CD14-positive monocyte (primary cell): ENCODE results near the gene UBE2G1. TPM values are rescaled to one million over a fixed set of nuclear protein-coding genes. Genes with fewer than 3 reads are reported as not detected.

ENCODE experiments used
- DNase-seq, 3 donors: peaks; one replicate each; pipeline ENCODE4 v3.0.0-alpha.2; 2011 to 2022
- H2AFZ ChIP-seq: 2 replicates; pipeline ENCODE4 v1.6.0; 2012; ENCODE audit warnings: mild to moderate bottlenecking, low read depth, low read length, inconsistent platforms; ENCODE audit not compliant: insufficient read depth, poor library complexity, severe bottlenecking
- H3K27ac ChIP-seq, 2 donors: 1 replicate in 1 of 2; 2 replicates in 1 of 2; pipeline ENCODE4 v1.5.1; 2012 to 2013; ENCODE audit warnings: low read length in 2 of 2, control low read depth in 1 of 2, inconsistent platforms in 1 of 2, low read depth in 1 of 2, mild to moderate bottlenecking in 1 of 2
- H3K27me3 ChIP-seq, 2 donors: one replicate each; pipeline versions ENCODE4 v1.6.0 to v1.6.1; 2011 to 2013; ENCODE audit warnings: low read length in 2 of 2; ENCODE audit not compliant: control insufficient read depth in 2 of 2, insufficient read depth in 2 of 2
- H3K36me3 ChIP-seq, 2 donors: replicated peaks in 1 of 2; 1 replicate in 1 of 2; 2 replicates in 1 of 2; pipeline versions ENCODE4 v1.5.1 to v1.6.1; 2012 to 2013; ENCODE audit warnings: low read length in 2 of 2, control low read depth in 1 of 2, inconsistent platforms in 1 of 2, mild to moderate bottlenecking in 1 of 2; ENCODE audit not compliant: insufficient read depth in 2 of 2, control insufficient read depth in 1 of 2
- H3K4me1 ChIP-seq, 2 donors: 1 replicate in 1 of 2; 2 replicates in 1 of 2; pipeline versions ENCODE4 v1.5.1 to v1.6.1; 2012 to 2013; ENCODE audit warnings: low read length in 2 of 2, control low read depth in 1 of 2, inconsistent platforms in 1 of 2, mild to moderate bottlenecking in 1 of 2, moderate library complexity in 1 of 2; ENCODE audit not compliant: insufficient read depth in 2 of 2, control insufficient read depth in 1 of 2
- H3K4me2 ChIP-seq: replicated peaks from 2 replicates; pipeline ENCODE3; 2012; ENCODE audit warnings: low read length, moderate library complexity, mild to moderate bottlenecking; ENCODE audit not compliant: poor library complexity, severe bottlenecking; ENCODE audit errors: extremely low read depth
- H3K4me3 ChIP-seq, 3 experiments: fragments of 200-600 bp in 1 of 3; sonication (generic) in 1 of 3; replicated peaks in 1 of 3; 1 replicate in 2 of 3; 2 replicates in 1 of 3; pipeline ENCODE4 v1.5.1; 2011 to 2013; ENCODE audit warnings: low read length in 3 of 3, mild to moderate bottlenecking in 3 of 3, control low read depth in 2 of 3, low read depth in 2 of 3, inconsistent platforms in 1 of 3, moderate library complexity in 1 of 3
- H3K79me2 ChIP-seq: 2 replicates; pipeline ENCODE4 v1.6.0; 2012; ENCODE audit warnings: mild to moderate bottlenecking, control low read depth, inconsistent platforms, low read length, moderate library complexity; ENCODE audit not compliant: insufficient read depth
- H3K9ac ChIP-seq: 2 replicates; pipeline ENCODE4 v1.6.0; 2017; ENCODE audit warnings: low read length, mild to moderate bottlenecking; ENCODE audit not compliant: insufficient read depth, poor library complexity, severe bottlenecking
- H3K9me3 ChIP-seq, 2 donors: replicated peaks in 1 of 2; 1 replicate in 1 of 2; 2 replicates in 1 of 2; pipeline versions ENCODE4 v1.5.1 to v1.6.1; 2012 to 2013; ENCODE audit warnings: low read length in 2 of 2, control low read depth in 1 of 2; ENCODE audit not compliant: control insufficient read depth in 1 of 2, insufficient read depth in 1 of 2
- H4K20me1 ChIP-seq: 2 replicates; pipeline ENCODE4 v1.6.0; 2012; ENCODE audit warnings: mild to moderate bottlenecking, low read length, control low read depth, moderate library complexity; ENCODE audit not compliant: insufficient read depth
- H3K27ac Mint-ChIP-seq, 7 donors: one replicate each; pipeline ENCODE4 v1.8.0; 2020; ENCODE audit warnings: mild to moderate bottlenecking in 7 of 7, mixed read lengths in 7 of 7, moderate library complexity in 6 of 7, inconsistent platforms in 2 of 7
- H3K27me3 Mint-ChIP-seq, 3 donors: one replicate each; pipeline ENCODE4 v1.8.0; 2021 to 2022; ENCODE audit warnings: low read depth in 3 of 3, mild to moderate bottlenecking in 3 of 3, mixed read lengths in 3 of 3, moderate library complexity in 3 of 3, inconsistent platforms in 1 of 3
- H3K36me3 Mint-ChIP-seq, 2 donors: one replicate each; pipeline ENCODE4 v1.8.0; 2020; ENCODE audit warnings: mixed read lengths in 2 of 2, inconsistent platforms in 1 of 2, mild to moderate bottlenecking in 1 of 2
- H3K4me1 Mint-ChIP-seq: one replicate; pipeline ENCODE4 v1.8.0; 2020; ENCODE audit warnings: mild to moderate bottlenecking, mixed read lengths
- H3K4me3 Mint-ChIP-seq, 2 donors: one replicate each; pipeline ENCODE4 v1.8.0; 2020; ENCODE audit warnings: mild to moderate bottlenecking in 2 of 2, mixed read lengths in 2 of 2, moderate library complexity in 1 of 2
- H3K9me3 Mint-ChIP-seq, 7 donors: one replicate each; pipeline ENCODE4 v1.8.0; 2020 to 2022; ENCODE audit warnings: mixed read lengths in 7 of 7, mild to moderate bottlenecking in 6 of 7, moderate library complexity in 6 of 7, inconsistent platforms in 2 of 7
- CTCF ChIP-seq: fragments of 200-600 bp; IDR thresholded peaks from one replicate; pipeline ENCODE4 v1.8.0; 2022; ENCODE audit warnings: antibody characterized with exemption, mild to moderate bottlenecking
- WGBS: methylation state at CpG from one replicate; pipeline ENCODE4 v1.1.5; 2013; ENCODE audit warnings: missing lambda C conversion rate; ENCODE audit not compliant: insufficient coverage; 5-methylcytosine and 5-hydroxymethylcytosine counted together
- intact Hi-C, 2 donors: fragments of 100-400 bp; cut with micrococcal nuclease; formaldehyde crosslinking; loops; one replicate each; pipeline versions ENCODE4 v1.15.0 to v1.15.1; 2023
- polyA plus RNA-seq, 3 donors: library from polyadenylated mRNA; depleted of rRNA in 1 of 3; unstranded in 2 of 3; stranded (reverse) in 1 of 3; fragments of 300-500 nt in 2 of 3; fragments of >200 nt in 1 of 3; fragmentation: Illumina TruSeq in 2 of 3; gene quantifications; 1 replicate in 2 of 3; 2 replicates in 1 of 3; pipeline ENCODE4 v1.2.3, GENCODE V29; 2012 to 2021

The UBE2G1 gene
- polyA plus RNA-seq, 3 donors = 18.3 to 41.4 (median 29.3) TPM

- Mint-ChIP-seq H3K9me3 (no peaks in the 10 kb centered on the region), H3K36me3 (peaks cover 52 to 71% of the 10 kb centered on the region in 2 donors), H3K4me3 (no peak overlapping the region), H3K27me3 (no peaks in the 10 kb centered on the region), H3K27ac (no peak overlapping the region), H3K4me1 (no peaks in the 10 kb centered on the region)
- Histone ChIP-seq H3K27ac (no peak overlapping the region), H4K20me1 (peaks cover 96% of the 10 kb centered on the region), H3K27me3 (no peaks in the 10 kb centered on the region), H3K9me3 (no peaks in the 10 kb centered on the region), H2AFZ (no peak overlapping the region), H3K79me2 (peaks cover 37% of the 10 kb centered on the region), H3K4me2 (no peak overlapping the region), H3K4me3 (no peak overlapping the region), H3K4me1 (no peaks in the 10 kb centered on the region), H3K9ac (no peak overlapping the region), H3K36me3 (peaks cover 45 to 85% of the 10 kb centered on the region in 2 donors)
- no peak for DNase-seq
- 99% methylated on average over 11 of the region's 11 CpGs for WGBS
- no peak for TF ChIP-seq CTCF
- intact Hi-C loops = no loop called here
Observed at GRCh38 chr17:4241535-4241934, 124.9 kb downstream of the UBE2G1 start.

- no peak overlapping the region for H3K27ac ChIP-seq
- TF ChIP-seq CTCF = no peak
- H3K4me1 Mint-ChIP-seq = peaks cover 2% of the 10 kb centered on the region
- intact Hi-C loops = no loop called here
- no peaks in the 10 kb centered on the region for H3K27me3 Mint-ChIP-seq
- H3K36me3 ChIP-seq = peaks cover 76 to 97% of the 10 kb centered on the region in 2 donors
- H3K4me3 Mint-ChIP-seq = no peak overlapping the region
- no peak overlapping the region for H3K27ac Mint-ChIP-seq
- H3K9ac ChIP-seq = no peak overlapping the region
- H2AFZ ChIP-seq = no peak overlapping the region
- H3K9me3 Mint-ChIP-seq = no peaks in the 10 kb centered on the region
- H3K4me2 ChIP-seq = no peak overlapping the region
- WGBS = no CpG with 5 or more reads among the region's 3 CpGs
- peaks cover 84% of the 10 kb centered on the region for H4K20me1 ChIP-seq
- no peaks in the 10 kb centered on the region for H3K27me3 ChIP-seq
- H3K9me3 ChIP-seq = no peaks in the 10 kb centered on the region
- no peaks in the 10 kb centered on the region for H3K4me1 ChIP-seq
- H3K36me3 Mint-ChIP-seq = peaks cover 63 to 90% of the 10 kb centered on the region in 2 donors
- no peaks in the 10 kb centered on the region for H3K79me2 ChIP-seq
- no peak overlapping the region for H3K4me3 ChIP-seq
- no peak for DNase-seq
Observed at GRCh38 chr17:4236456-4236855, 130.0 kb downstream of the UBE2G1 start.
